B cell (primary cell): ENCODE data around the gene PCDH7. TPM values are rescaled to one million over a fixed set of nuclear protein-coding genes. Genes with fewer than 3 reads are reported as not detected.

Experiments
- ATAC-seq: fragments of 200-7000 bp; cut with Tn5 transposase; one replicate; pipeline ENCODE4 v1.10.0; 2021; ENCODE audit warnings: low read depth, mild to moderate bottlenecking, moderate number of reproducible peaks, moderate library complexity
- CTCF ChIA-PET: fragments of 350-600 bp; sonication (Branson Sonifier 250); formaldehyde crosslinking; loops from one replicate; lab custom pipeline; 2021; ENCODE audit warnings: antibody characterized with exemption, inconsistent platforms; lab: Charles Lee
- POLR2A ChIA-PET: fragments of 350-600 bp; sonication (Branson Sonifier 250); formaldehyde crosslinking; loops from one replicate; lab custom pipeline; 2021; ENCODE audit warnings: antibody characterized with exemption; lab: Charles Lee
- DNase-seq: peaks from one replicate; pipeline ENCODE4 v3.0.0; 2013
- H2AFZ ChIP-seq: 2 replicates; pipeline ENCODE4 v1.6.1; 2012; ENCODE audit warnings: mild to moderate bottlenecking, low read depth, low read length; ENCODE audit not compliant: insufficient read depth, poor library complexity, severe bottlenecking
- H3K27ac ChIP-seq, 2 donors: 1 replicate in 1 of 2; 2 replicates in 1 of 2; pipeline ENCODE4 v1.5.1; 2012 to 2013; ENCODE audit warnings: low read length in 2 of 2, mild to moderate bottlenecking in 2 of 2, moderate library complexity in 1 of 2
- H3K27me3 ChIP-seq, 4 experiments: fragments of 200-600 bp in 1 of 4; sonication (generic) in 1 of 4; replicated peaks in 1 of 4; 1 replicate in 2 of 4; 2 replicates in 2 of 4; pipeline versions ENCODE4 v1.6.1 to v1.7.0; 2013 to 2016; ENCODE audit warnings: low read length in 3 of 4, mild to moderate bottlenecking in 2 of 4, mixed read lengths in 1 of 4, moderate library complexity in 1 of 4; ENCODE audit not compliant: insufficient read depth in 4 of 4, control insufficient read depth in 3 of 4; ENCODE audit errors: control extremely low read depth in 1 of 4
- H3K36me3 ChIP-seq, 2 experiments: replicated peaks in 1 of 2; 1 replicate in 1 of 2; 2 replicates in 1 of 2; pipeline versions ENCODE4 v1.6.1 to v1.7.1; 2013; ENCODE audit warnings: low read length in 1 of 2; ENCODE audit not compliant: insufficient read depth in 2 of 2, control insufficient read depth in 1 of 2; ENCODE audit errors: control extremely low read depth in 1 of 2, extremely low read depth in 1 of 2
- H3K4me1 ChIP-seq, 2 donors: fragments of 200-600 bp in 1 of 2; sonication (generic) in 1 of 2; 1 replicate in 1 of 2; 2 replicates in 1 of 2; pipeline versions ENCODE4 v1.5.1 to v1.6.1; 2013 to 2017; ENCODE audit warnings: low read length in 2 of 2; ENCODE audit not compliant: control insufficient read depth in 2 of 2, insufficient read depth in 2 of 2
- H3K4me2 ChIP-seq: replicated peaks from 2 replicates; pipeline ENCODE3; 2012; ENCODE audit warnings: mild to moderate bottlenecking, low read depth, low read length; ENCODE audit not compliant: poor library complexity, severe bottlenecking
- H3K4me3 ChIP-seq, 5 experiments: fragments of 200-600 bp in 1 of 5; sonication (generic) in 1 of 5; 1 replicate in 3 of 5; 2 replicates in 2 of 5; pipeline versions ENCODE4 v1.5.1 to v1.7.0; 2011 to 2016; ENCODE audit warnings: low read length in 4 of 5, mild to moderate bottlenecking in 4 of 5, low read depth in 2 of 5, control low read depth in 1 of 5, moderate library complexity in 1 of 5; ENCODE audit not compliant: insufficient read depth in 1 of 5; ENCODE audit errors: control extremely low read depth in 1 of 5, extremely low read depth in 1 of 5
- H3K79me2 ChIP-seq: fragments of 200-600 bp; sonication (generic); one replicate; pipeline ENCODE4 v1.6.0; 2016; ENCODE audit warnings: low read length; ENCODE audit not compliant: control insufficient read depth, insufficient read depth
- H3K9ac ChIP-seq: fragments of 200-600 bp; sonication (generic); 2 replicates; pipeline ENCODE4 v1.6.1; 2017; ENCODE audit warnings: mild to moderate bottlenecking, low read length, moderate library complexity
- H3K9me3 ChIP-seq, 3 donors: one replicate each; pipeline versions ENCODE4 v1.6.1 to v1.7.1; 2013; ENCODE audit warnings: low read length in 2 of 3; ENCODE audit not compliant: control insufficient read depth in 2 of 3, insufficient read depth in 1 of 3; ENCODE audit errors: control extremely low read depth in 1 of 3
- H4K20me1 ChIP-seq: 2 replicates; pipeline ENCODE4 v1.6.0; 2012; ENCODE audit warnings: mild to moderate bottlenecking, low read length; ENCODE audit not compliant: insufficient read depth, control insufficient read depth, poor library complexity, severe bottlenecking
- H3K27ac Mint-ChIP-seq: one replicate; pipeline ENCODE4 v1.8.0; 2021; ENCODE audit warnings: mixed read lengths
- H3K27me3 Mint-ChIP-seq: one replicate; pipeline ENCODE4 v1.8.0; 2021; ENCODE audit warnings: mixed read lengths
- H3K4me1 Mint-ChIP-seq: one replicate; pipeline ENCODE4 v1.8.0; 2021; ENCODE audit warnings: mixed read lengths
- H3K4me3 Mint-ChIP-seq: one replicate; pipeline ENCODE4 v1.8.0; 2021; ENCODE audit warnings: mixed read lengths
- H3K9me3 Mint-ChIP-seq: one replicate; pipeline ENCODE4 v1.8.0; 2022; ENCODE audit warnings: mixed read lengths; ENCODE audit not compliant: insufficient read depth
- EZH2 ChIP-seq: IDR thresholded peaks from 2 replicates; pipeline ENCODE4 v1.6.1; 2012; ENCODE audit warnings: borderline replicate concordance, low read depth, mild to moderate bottlenecking, moderate library complexity, low read length; ENCODE audit not compliant: insufficient read depth, poor library complexity, severe bottlenecking
- WGBS: methylation state at CpG from one replicate; pipeline ENCODE4 v1.1.5; 2013; ENCODE audit warnings: missing lambda C conversion rate; ENCODE audit not compliant: insufficient coverage; 5-methylcytosine and 5-hydroxymethylcytosine counted together
- intact Hi-C: fragments of 100-400 bp; cut with micrococcal nuclease; formaldehyde crosslinking; loops from one replicate; pipeline ENCODE4 v1.10.0; 2022
- polyA plus RNA-seq: library from polyadenylated mRNA; depleted of rRNA; stranded (reverse); fragments of >200 nt; gene quantifications from 2 replicates; pipeline ENCODE4 v1.2.3, GENCODE V29; 2012
- total RNA-seq, 2 donors: library from RNA; stranded (reverse); fragments of 120-200 nt in 1 of 2; gene quantifications; 1 replicate in 1 of 2; 2 replicates in 1 of 2; pipeline versions ENCODE4 v1.2.3 to v1.2.4, GENCODE V29; 2013 to 2022
- TF ChIP-seq, protein P1 (sequence below): fragments of 200-600 bp; IDR thresholded peaks from one replicate; pipeline ENCODE4 v1.8.0; 2022; ENCODE audit warnings: antibody characterized with exemption, mild to moderate bottlenecking

The PCDH7 gene
- total and polyA plus RNA-seq, 2 donors (not counting 1 experiment from before 2014, with no cell fraction given) = not detected

DNA sequence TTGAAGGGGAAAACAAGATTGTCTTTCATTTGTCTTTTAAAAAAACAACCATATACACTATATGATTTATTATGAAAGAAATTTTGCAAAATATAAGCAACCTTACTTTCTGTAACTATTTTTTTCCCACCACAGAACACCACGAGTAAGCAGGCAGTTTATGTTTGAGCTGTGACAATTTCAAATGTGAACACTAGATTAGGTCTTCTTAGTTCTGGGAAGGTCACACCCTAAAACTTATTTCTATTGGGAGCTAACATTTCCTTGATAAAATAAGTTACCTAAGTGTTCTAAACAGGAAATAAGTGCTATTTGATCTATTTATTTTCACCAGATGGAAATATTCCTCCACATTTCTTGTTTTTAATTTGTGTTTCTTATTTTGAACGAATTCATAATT lies 50.6 kb downstream of the PCDH7 start:
- DNase-seq (no peak), ATAC-seq (no peak)
- no peak for TF ChIP-seq EZH2
- TF ChIP-seq, protein P1, sequence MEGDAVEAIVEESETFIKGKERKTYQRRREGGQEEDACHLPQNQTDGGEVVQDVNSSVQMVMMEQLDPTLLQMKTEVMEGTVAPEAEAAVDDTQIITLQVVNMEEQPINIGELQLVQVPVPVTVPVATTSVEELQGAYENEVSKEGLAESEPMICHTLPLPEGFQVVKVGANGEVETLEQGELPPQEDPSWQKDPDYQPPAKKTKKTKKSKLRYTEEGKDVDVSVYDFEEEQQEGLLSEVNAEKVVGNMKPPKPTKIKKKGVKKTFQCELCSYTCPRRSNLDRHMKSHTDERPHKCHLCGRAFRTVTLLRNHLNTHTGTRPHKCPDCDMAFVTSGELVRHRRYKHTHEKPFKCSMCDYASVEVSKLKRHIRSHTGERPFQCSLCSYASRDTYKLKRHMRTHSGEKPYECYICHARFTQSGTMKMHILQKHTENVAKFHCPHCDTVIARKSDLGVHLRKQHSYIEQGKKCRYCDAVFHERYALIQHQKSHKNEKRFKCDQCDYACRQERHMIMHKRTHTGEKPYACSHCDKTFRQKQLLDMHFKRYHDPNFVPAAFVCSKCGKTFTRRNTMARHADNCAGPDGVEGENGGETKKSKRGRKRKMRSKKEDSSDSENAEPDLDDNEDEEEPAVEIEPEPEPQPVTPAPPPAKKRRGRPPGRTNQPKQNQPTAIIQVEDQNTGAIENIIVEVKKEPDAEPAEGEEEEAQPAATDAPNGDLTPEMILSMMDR = no peak
- Histone ChIP-seq H3K36me3 (no peaks in the 10 kb centered on the region), H3K4me3 (no peak overlapping the region), H3K9ac (no peak overlapping the region), H3K4me1 (no peaks in the 10 kb centered on the region), H2AFZ (no peak overlapping the region), H3K79me2 (no peaks in the 10 kb centered on the region), H3K9me3 (peaks cover 0 to 3% (median 0%) of the 10 kb centered on the region in 3 donors), H4K20me1 (no peaks in the 10 kb centered on the region), H3K27ac (no peak overlapping the region), H3K27me3 (no peaks in the 10 kb centered on the region), H3K4me2 (no peak overlapping the region)
- no peaks in the 10 kb centered on the region for H3K4me1 Mint-ChIP-seq
- no peak overlapping the region for H3K27ac Mint-ChIP-seq
- peaks cover 4% of the 10 kb centered on the region for H3K9me3 Mint-ChIP-seq
- no peak overlapping the region for H3K4me3 Mint-ChIP-seq
- ChIA-PET CTCF (no interaction called here), POLR2A (no interaction called here)
- H3K27me3 Mint-ChIP-seq = no peaks in the 10 kb centered on the region
- intact Hi-C loops = no loop called here
- WGBS = no CpG with 5 or more reads among the region's 2 CpGs

DNA sequence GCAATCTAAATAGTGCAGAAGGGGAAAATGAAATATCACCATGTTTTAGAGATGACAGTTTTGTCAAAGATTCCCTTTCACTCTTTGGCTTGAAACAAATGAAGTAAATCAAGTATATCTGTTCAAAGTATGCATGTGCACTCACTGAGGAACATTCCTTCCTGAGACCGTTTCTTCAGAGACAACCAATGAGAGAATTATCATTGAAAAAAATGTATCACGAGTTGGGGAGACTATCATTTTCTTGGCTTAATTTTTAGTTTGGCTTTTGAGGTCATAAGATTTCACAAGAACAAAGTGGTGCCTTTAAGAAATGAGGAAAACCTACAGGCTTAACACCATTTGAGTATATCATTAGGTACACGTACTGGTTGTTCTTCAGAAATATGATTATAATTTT lies 56.3 kb downstream of the PCDH7 start:
- no peak overlapping the region for H3K27ac Mint-ChIP-seq
- Histone ChIP-seq H3K9me3 (no peaks in the 10 kb centered on the region), H3K4me1 (no peaks in the 10 kb centered on the region), H3K27ac (no peak overlapping the region), H3K79me2 (no peaks in the 10 kb centered on the region), H3K9ac (no peak overlapping the region), H3K4me3 (no peak overlapping the region), H2AFZ (no peak overlapping the region), H3K27me3 (no peaks in the 10 kb centered on the region), H3K4me2 (no peak overlapping the region), H3K36me3 (no peaks in the 10 kb centered on the region), H4K20me1 (no peaks in the 10 kb centered on the region)
- H3K27me3 Mint-ChIP-seq = no peaks in the 10 kb centered on the region
- no CpG with 5 or more reads among the region's 3 CpGs for WGBS
- TF ChIP-seq, protein P1 = no peak
- no peak for TF ChIP-seq EZH2
- DNase-seq = no peak
- ATAC-seq = no peak
- ChIA-PET POLR2A (no interaction called here), CTCF (no interaction called here)
- H3K9me3 Mint-ChIP-seq = peaks cover 2% of the 10 kb centered on the region
- no peak overlapping the region for H3K4me3 Mint-ChIP-seq
- H3K4me1 Mint-ChIP-seq = no peaks in the 10 kb centered on the region
- intact Hi-C loops = no loop called here
